K562 (cell line): ENCODE results near the gene SOCS3. TPM values are rescaled to one million over a fixed set of nuclear protein-coding genes. Genes with fewer than 3 reads are reported as not detected.

Experiments
- ATAC-seq: fragments of 200-7000 bp; cut with Tn5 transposase; 3 replicates; pipeline ENCODE4 v1.9.1; 2020; ENCODE audit warnings: moderate library complexity
- BruUV-seq: library from RNA; stranded (reverse); fragments of 400-500 nt; replicated peaks from 2 replicates; lab custom pipeline; 2021; lab: Mats Ljungman, UMichigan
- CTCF ChIA-PET: fragments of 300-600 bp; formaldehyde crosslinking; extraction: SDS; loops from one replicate; lab custom pipeline; 2021; ENCODE audit warnings: low intra/inter-chr PET ratio; lab: Yijun Ruan, JAX
- POLR2A ChIA-PET: fragments of 300-600, 350-650 bp; sonication (Branson Sonifier 250); formaldehyde crosslinking; extraction: SDS; loops from one replicate; lab custom pipeline; 2021; ENCODE audit warnings: antibody characterized with exemption, inconsistent platforms; lab: Yijun Ruan, JAX
- DNase-seq, 4 experiments: peaks; one replicate each; pipeline versions ENCODE4 v3.0.0 to v3.0.0-alpha.2; 2011 to 2018; ENCODE audit warnings: low spot score in 3 of 4, mixed read lengths in 3 of 4; ENCODE audit errors: extremely low read depth in 1 of 4
- FAIRE-seq: peaks from 2 replicates; lab custom pipeline; 2011; peaks lifted over from hg19 to GRCh38; lab: Jason Lieb, UNC
- H2AFZ ChIP-seq: 2 replicates; pipeline ENCODE4 v1.6.0; 2011; ENCODE audit warnings: low read depth, low read length, control low read depth, inconsistent platforms
- H3K27ac ChIP-seq: fragments of 200-600 bp; 3 replicates; pipeline ENCODE4 v1.8.0; 2011; ENCODE audit warnings: low read depth, mild to moderate bottlenecking, control low read depth, inconsistent platforms, low read length, moderate library complexity, mixed read lengths; ENCODE audit errors: extremely low read depth
- H3K27me3 ChIP-seq, 2 experiments: fragments of 300-600 bp in 1 of 2; 2 replicates in 1 of 2; 3 replicates in 1 of 2; pipeline versions ENCODE4 v1.6.0 to v1.8.0; 2011; ENCODE audit warnings: inconsistent platforms in 2 of 2, low read length in 2 of 2, mild to moderate bottlenecking in 1 of 2, mixed read lengths in 1 of 2, moderate library complexity in 1 of 2; ENCODE audit not compliant: control insufficient read depth in 2 of 2, insufficient read depth in 2 of 2
- H3K36me3 ChIP-seq: fragments of 300-600 bp; 3 replicates; pipeline ENCODE4 v1.8.0; 2011; ENCODE audit warnings: mild to moderate bottlenecking, low read length, inconsistent platforms; ENCODE audit not compliant: control insufficient read depth, insufficient read depth
- H3K4me1 ChIP-seq, 2 experiments: fragments of 200-600 bp in 1 of 2; replicated peaks in 1 of 2; 2 replicates in 1 of 2; 3 replicates in 1 of 2; pipeline versions ENCODE4 v1.5.1 to v1.8.0; 2011; ENCODE audit warnings: inconsistent platforms in 2 of 2, low read length in 2 of 2, mild to moderate bottlenecking in 1 of 2, mixed read lengths in 1 of 2, moderate library complexity in 1 of 2; ENCODE audit not compliant: control insufficient read depth in 2 of 2, insufficient read depth in 2 of 2
- H3K4me2 ChIP-seq: 2 replicates; pipeline ENCODE4 v1.6.1; 2011; ENCODE audit warnings: low read length, control low read depth, inconsistent platforms, mixed read lengths; ENCODE audit not compliant: insufficient read depth
- H3K4me3 ChIP-seq: fragments of 200-600 bp; sonication (generic), shearing (Covaris generic); 2 replicates; pipeline ENCODE4 v1.5.1; 2016; ENCODE audit warnings: control low read depth, inconsistent platforms
- H3K79me2 ChIP-seq: fragments of 200-600 bp; 3 replicates; pipeline ENCODE4 v1.8.0; 2011; ENCODE audit warnings: low read length, inconsistent platforms; ENCODE audit not compliant: control insufficient read depth, insufficient read depth
- H3K9ac ChIP-seq, 2 experiments: 2 replicates each; pipeline versions ENCODE4 v1.6.0 to v1.6.1; 2011; ENCODE audit warnings: low read depth in 2 of 2, low read length in 2 of 2, control low read depth in 1 of 2, inconsistent platforms in 1 of 2, mild to moderate bottlenecking in 1 of 2, mixed read lengths in 1 of 2; ENCODE audit not compliant: insufficient read depth in 1 of 2
- H3K9me1 ChIP-seq: one replicate; pipeline ENCODE4 v1.6.0; 2011; ENCODE audit warnings: inconsistent platforms, mild to moderate bottlenecking, low read length, moderate library complexity; ENCODE audit not compliant: control insufficient read depth, insufficient read depth
- H3K9me3 ChIP-seq: replicated peaks from 2 replicates; pipeline ENCODE4 v1.5.1; 2011; ENCODE audit warnings: low read depth, low read length, inconsistent platforms; ENCODE audit not compliant: control insufficient read depth, insufficient read depth
- H4K20me1 ChIP-seq: replicated peaks from 2 replicates; pipeline ENCODE4 v1.6.1; 2011; ENCODE audit warnings: low read length, inconsistent platforms, mixed read lengths; ENCODE audit not compliant: control insufficient read depth, insufficient read depth
- C11orf30 ChIP-seq: fragments of 450-650 bp; IDR thresholded peaks from 2 replicates; pipeline ENCODE4 v1.6.1; 2016; ENCODE audit warnings: low read depth, mild to moderate bottlenecking
- PTTG1 ChIP-seq: fragments of 450-650 bp; IDR thresholded peaks from 2 replicates; pipeline ENCODE4 v1.6.1; 2016; ENCODE audit warnings: low read depth, mild to moderate bottlenecking, missing genetic modification characterization, missing compliant biosample characterization
- RBM39 ChIP-seq: fragments of 200-400 bp; formaldehyde crosslinking; optimal IDR thresholded peaks from 2 replicates; pipeline ENCODE3; 2018; ENCODE audit warnings: low read depth, low read length
- SMAD2 ChIP-seq: fragments of 150-350 bp; IDR thresholded peaks from 2 replicates; pipeline ENCODE4 v1.6.1; 2014; ENCODE audit warnings: low read depth, mild to moderate bottlenecking, low read length
- ZNF143 ChIP-seq: sonication (generic); formaldehyde crosslinking; IDR thresholded peaks from 2 replicates; pipeline ENCODE4 v1.9.0; 2022; ENCODE audit warnings: mild to moderate bottlenecking, missing genetic modification reagents
- ZNF57 ChIP-seq: fragments of 450-650 bp; formaldehyde crosslinking; IDR thresholded peaks from 2 replicates; pipeline ENCODE4 v1.4.0; 2020; ENCODE audit warnings: mild to moderate bottlenecking, moderate library complexity
- ZNF785 ChIP-seq: fragments of 250-450 bp; sonication (Bioruptor Pico); IDR thresholded peaks from 2 replicates; pipeline ENCODE4 v1.4.0; 2020; ENCODE audit warnings: mild to moderate bottlenecking
- WGBS: fragments of 100-300 bp; shearing (Covaris generic); methylation state at CpG from one replicate; pipeline ENCODE4 v1.1.6; 2016; ENCODE audit warnings: low coverage, mixed read lengths; ENCODE audit not compliant: insufficient coverage; ENCODE audit errors: missing lambda C conversion rate; 5-methylcytosine and 5-hydroxymethylcytosine counted together
- in situ Hi-C: fragments of 300-500 bp; cut with MboI; formaldehyde crosslinking; loops from 4 replicates; pipeline ENCODE4 v1.15.0; 2018; ENCODE audit warnings: inconsistent platforms, mixed read lengths
- intact Hi-C: fragments of 100-400 bp; cut with micrococcal nuclease; formaldehyde crosslinking; loops from 2 replicates; pipeline ENCODE4 v1.14.2; 2022
- polyA plus RNA-seq, 8 experiments: library from polyadenylated mRNA; depleted of rRNA in 4 of 8; stranded (reverse) in 5 of 8; unstranded in 3 of 8; fragments of >200 nt; fragmentation: Nextera tagmentation in 2 of 8; fragmentation: Illumina TruSeq in 1 of 8; extraction: Ambion mirVana in 2 of 8; extraction: Trizol in 1 of 8; gene quantifications; 2 replicates each; pipeline versions ENCODE4 v1.2.1 to v1.2.3, GENCODE V29; 2011 to 2014; ENCODE audit warnings: inconsistent platforms in 1 of 8, missing spikeins in 1 of 8
- total RNA-seq, 7 experiments: library from RNA; depleted of rRNA in 6 of 7; stranded (reverse); fragments of >200 nt in 6 of 7; fragmentation: Illumina TruSeq in 2 of 7; extraction: Trizol in 2 of 7; gene quantifications; 2 replicates each; pipeline versions ENCODE4 v1.2.1 to v1.2.3, GENCODE V29; 2011 to 2021; ENCODE audit warnings: low replicate concordance in 1 of 7
- TF ChIP-seq, protein P1 (sequence below): fragments of 450-650 bp; conservative IDR thresholded peaks from 2 replicates; pipeline ENCODE4 v1.6.1; 2016; ENCODE audit warnings: missing genetic modification characterization, low read depth, mild to moderate bottlenecking, control low read depth, missing compliant biosample characterization

Gene SOCS3
- total and polyA plus RNA-seq, 9 of the 15 experiments (the other 6 are each of a cell fraction or from before 2014, with no cell fraction given), result 0.56 to 38.9 (median 13.7) TPM

- ATAC-seq, result no peak
- H3K9ac ChIP-seq, result peak overlapping the region in 1 of 2 experiments; percentile 3; a peak in 1 of 4 replicates
- no TSS peak for BruUV-seq
Measured at GRCh38 chr17:78344666-78345065, 15.2 kb downstream of the SOCS3 start.

GRCh38 chr17:78343543-78344201 lies 16.2 kb downstream of the SOCS3 start:
- in situ Hi-C loops (no loop called here), intact Hi-C loops (no loop called here)
- Histone ChIP-seq H3K4me1 (peaks cover 0 to 29% of the 10 kb centered on the region in 2 experiments; a peak in 4 of 5 replicates), H3K4me2 (no peak overlapping the region), H3K27ac (no peak overlapping the region), H3K9me3 (no peaks in the 10 kb centered on the region), H3K36me3 (no peaks in the 10 kb centered on the region), H3K27me3 (no peaks in the 10 kb centered on the region), H3K9me1 (no peaks in the 10 kb centered on the region), H4K20me1 (no peaks in the 10 kb centered on the region), H2AFZ (no peak overlapping the region), H3K9ac (peak overlapping the region in 1 of 2 experiments; percentile 74; a peak in 1 of 4 replicates), H3K79me2 (no peaks in the 10 kb centered on the region), H3K4me3 (no peak overlapping the region)
- POLR2A ChIA-PET, result interaction anchor here (0.7 to 1.1 kb wide), 3 partner anchors 17 to 1834 kb away, joined by 3 read pairs; no protein-coding TSS in a partner anchor
- WGBS, result 67% methylated on average over 17 of the region's 19 CpGs
- DNase-seq (no peak), FAIRE-seq (no peak), ATAC-seq (no peak)
- no TSS peak for BruUV-seq
- CTCF ChIA-PET, result no interaction called here
- TF ChIP-seq ZNF143 (CRISPR knock-in tag) (no peak), C11orf30 (no peak), RBM39 (no peak), SMAD2 (no peak), PTTG1 (tag) (no peak), ZNF57 (no peak)
- TF ChIP-seq, protein P1, sequence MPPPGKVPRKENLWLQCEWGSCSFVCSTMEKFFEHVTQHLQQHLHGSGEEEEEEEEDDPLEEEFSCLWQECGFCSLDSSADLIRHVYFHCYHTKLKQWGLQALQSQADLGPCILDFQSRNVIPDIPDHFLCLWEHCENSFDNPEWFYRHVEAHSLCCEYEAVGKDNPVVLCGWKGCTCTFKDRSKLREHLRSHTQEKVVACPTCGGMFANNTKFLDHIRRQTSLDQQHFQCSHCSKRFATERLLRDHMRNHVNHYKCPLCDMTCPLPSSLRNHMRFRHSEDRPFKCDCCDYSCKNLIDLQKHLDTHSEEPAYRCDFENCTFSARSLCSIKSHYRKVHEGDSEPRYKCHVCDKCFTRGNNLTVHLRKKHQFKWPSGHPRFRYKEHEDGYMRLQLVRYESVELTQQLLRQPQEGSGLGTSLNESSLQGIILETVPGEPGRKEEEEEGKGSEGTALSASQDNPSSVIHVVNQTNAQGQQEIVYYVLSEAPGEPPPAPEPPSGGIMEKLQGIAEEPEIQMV (tag), result no peak

More at GRCh38 chr17:78344666-78345065, 15.2 kb downstream of the SOCS3 start:
- 49% methylated on average over 9 of the region's 10 CpGs for WGBS
- H3K9me3 ChIP-seq, result no peaks in the 10 kb centered on the region
- FAIRE-seq (no peak), DNase-seq (no peak)
- H3K9me1 ChIP-seq, result no peaks in the 10 kb centered on the region
- no peak overlapping the region for H2AFZ ChIP-seq
- CTCF ChIA-PET, result no interaction called here
- H3K4me2 ChIP-seq, result no peak overlapping the region
- peaks cover 0 to 29% of the 10 kb centered on the region in 2 experiments; a peak in 4 of 5 replicates for H3K4me1 ChIP-seq
- in situ Hi-C loops, result no loop called here
- intact Hi-C loops, result no loop called here
- no peak overlapping the region for H3K4me3 ChIP-seq
- H3K79me2 ChIP-seq, result no peaks in the 10 kb centered on the region
- no peaks in the 10 kb centered on the region for H4K20me1 ChIP-seq
- no peak overlapping the region for H3K27ac ChIP-seq
- POLR2A ChIA-PET, result interaction anchor here (0.6 to 2.1 kb wide), 7 partner anchors 9 to 1456 kb away, joined by 3 to 6 read pairs (median 3); no protein-coding TSS in a partner anchor
- H3K27me3 ChIP-seq, result no peaks in the 10 kb centered on the region
- no peaks in the 10 kb centered on the region for H3K36me3 ChIP-seq
- TF ChIP-seq ZNF785 (CRISPR knock-in tag), result no peak
